Activated CD8-positive, alpha-beta memory T cell treated with anti-CD3 and anti-CD28 coated beads, Interleukin-2, amount 50 U/mL, for 4 hours (primary cell): ENCODE results near the gene VSTM1.
"Not testable (repeated sequence)": the region's sequence is repeated elsewhere in the genome, so short reads cannot be mapped to it uniquely, and the experiment has no call there.

ENCODE experiments used
- DNase-seq: peaks from one replicate; pipeline ENCODE4 v3.0.0-alpha.2; 2020

VSTM1 gene

GRCh38 chr19:54069470-54069869 lies 5.8 kb upstream of the VSTM1 start:
- DNase-seq, result no peak

DNA sequence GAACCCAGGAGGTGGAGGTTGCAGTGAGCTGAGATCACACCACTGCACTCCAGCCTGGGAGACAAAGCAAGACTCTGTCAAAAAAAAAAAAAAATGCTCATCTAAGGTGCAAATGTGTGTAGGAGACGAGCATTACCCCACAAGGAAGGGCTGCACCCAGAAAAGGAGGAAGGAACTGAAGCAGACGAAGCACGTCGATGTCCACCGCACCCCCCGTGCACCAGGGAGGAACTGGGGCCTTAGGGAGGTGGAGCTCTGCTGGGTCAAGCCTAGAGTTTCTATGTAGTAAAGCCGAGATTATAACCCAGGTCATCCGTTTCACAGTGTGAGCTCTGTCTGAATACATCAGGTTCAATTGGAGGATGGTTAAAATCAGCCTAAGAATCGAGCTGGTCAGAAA lies 1.1 kb downstream of the VSTM1 start:
- no peak for DNase-seq

DNA sequence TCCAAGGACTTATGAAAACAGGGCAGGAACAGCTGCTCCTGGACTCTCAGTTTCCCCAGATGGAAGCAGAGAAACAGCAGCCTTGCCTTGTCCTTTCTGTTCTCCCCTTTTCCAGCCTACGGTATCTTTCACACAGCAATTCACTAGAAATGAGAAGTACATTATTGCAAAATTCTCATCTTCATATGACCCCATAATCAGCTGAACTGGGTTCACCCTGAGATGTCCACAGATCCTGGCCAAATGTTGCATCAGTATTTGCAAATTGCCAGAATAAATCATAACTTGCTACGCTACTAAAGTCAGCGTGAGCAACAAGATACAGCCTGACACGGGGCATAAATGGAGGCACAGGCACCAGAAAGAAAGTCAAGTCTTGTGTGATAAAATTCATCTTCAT lies 16.1 kb downstream of the VSTM1 start:
- DNase-seq, result no peak

DNA sequence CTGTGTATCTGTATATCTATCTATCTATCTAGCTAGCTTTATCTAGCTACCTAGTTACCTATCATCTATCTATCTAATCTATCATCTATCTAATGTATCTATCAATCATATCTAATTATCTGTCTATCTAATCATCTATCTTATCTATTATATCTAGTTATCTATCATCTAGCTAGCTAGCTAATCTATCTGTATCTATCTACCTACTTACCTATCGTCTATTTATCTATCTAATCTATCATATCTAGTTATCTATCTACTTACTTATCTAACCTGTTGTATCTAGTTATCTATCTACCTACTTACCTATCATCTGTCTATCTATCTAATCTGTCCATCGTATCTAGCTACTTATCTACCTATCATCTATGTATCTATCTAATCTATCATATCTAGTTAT lies 17.9 kb downstream of the VSTM1 start:
- no peak for DNase-seq

DNA sequence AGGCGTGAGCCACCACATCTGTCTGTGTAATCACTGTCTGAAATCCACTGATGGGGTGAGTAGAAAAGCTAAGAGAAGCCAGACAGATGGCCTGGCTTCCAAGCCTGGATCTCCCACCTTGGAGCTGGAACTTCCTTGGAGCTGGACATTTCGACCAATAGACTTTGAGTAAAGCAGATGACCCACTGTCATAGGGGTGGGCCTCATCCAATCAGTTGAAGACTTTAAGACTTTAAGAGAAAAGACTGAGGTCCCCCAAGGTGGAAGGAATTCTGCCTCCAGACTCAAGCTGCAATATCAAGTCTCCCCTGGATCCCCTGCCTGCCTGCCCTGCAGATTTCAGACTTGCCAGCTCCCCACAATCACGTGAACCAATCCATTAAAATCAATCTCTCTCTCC lies 20.7 kb downstream of the VSTM1 start:
- no peak for DNase-seq

DNA sequence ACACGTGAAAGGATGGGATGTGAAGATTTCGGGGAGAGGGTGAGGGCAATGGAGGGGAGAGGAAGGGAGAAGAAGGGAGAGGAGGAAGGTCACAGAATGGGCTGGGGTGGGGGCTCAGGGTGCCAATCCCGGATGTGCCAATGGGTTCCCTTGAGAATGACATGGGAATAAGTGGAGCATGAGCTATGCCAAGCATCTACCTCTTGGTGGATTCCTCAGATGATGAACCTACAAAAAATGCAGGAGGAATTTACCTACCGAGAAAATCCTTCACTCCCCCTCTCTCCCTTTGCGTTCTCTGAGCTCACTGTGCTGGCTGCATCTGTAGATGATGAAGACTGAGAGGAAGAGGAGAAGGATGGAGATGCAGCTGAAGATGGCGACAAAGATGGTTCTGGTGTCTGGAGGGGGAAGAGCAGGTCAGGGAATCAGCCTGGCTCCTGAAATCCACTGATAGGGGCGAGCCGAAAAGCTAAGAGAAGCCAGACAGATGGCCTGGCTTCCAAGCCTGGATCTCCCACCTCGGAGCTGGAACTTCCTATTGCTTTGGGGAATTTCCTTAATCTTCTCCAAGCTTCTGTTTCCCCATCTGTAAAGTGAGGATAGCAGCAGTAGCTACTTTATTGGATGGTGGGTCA lies 21.6 kb downstream of the VSTM1 start:
- DNase-seq, result no peak

GRCh38 chr19:54040003-54040402 lies 23.7 kb downstream of the VSTM1 start:
- DNase-seq, result no peak

DNA sequence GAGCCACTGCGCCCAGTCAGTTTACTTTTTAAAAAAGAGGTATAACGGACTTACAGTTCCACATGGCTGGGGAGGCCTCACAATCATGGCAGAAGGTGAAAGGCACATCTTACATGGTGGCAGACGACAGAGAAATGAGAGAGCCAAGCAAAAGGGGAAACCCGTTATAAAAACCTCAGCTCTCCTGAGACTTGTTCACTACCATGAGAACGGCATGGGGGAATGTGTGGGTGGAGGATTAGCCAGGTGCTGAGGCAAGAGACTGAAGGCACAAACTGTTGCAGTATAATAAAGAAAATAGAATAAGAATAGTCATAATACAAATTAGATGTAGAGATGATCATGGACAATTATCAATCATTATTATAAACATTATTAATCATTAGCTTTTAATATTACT lies 27.2 kb downstream of the VSTM1 start:
- DNase-seq, result not testable (repeated sequence)

DNA sequence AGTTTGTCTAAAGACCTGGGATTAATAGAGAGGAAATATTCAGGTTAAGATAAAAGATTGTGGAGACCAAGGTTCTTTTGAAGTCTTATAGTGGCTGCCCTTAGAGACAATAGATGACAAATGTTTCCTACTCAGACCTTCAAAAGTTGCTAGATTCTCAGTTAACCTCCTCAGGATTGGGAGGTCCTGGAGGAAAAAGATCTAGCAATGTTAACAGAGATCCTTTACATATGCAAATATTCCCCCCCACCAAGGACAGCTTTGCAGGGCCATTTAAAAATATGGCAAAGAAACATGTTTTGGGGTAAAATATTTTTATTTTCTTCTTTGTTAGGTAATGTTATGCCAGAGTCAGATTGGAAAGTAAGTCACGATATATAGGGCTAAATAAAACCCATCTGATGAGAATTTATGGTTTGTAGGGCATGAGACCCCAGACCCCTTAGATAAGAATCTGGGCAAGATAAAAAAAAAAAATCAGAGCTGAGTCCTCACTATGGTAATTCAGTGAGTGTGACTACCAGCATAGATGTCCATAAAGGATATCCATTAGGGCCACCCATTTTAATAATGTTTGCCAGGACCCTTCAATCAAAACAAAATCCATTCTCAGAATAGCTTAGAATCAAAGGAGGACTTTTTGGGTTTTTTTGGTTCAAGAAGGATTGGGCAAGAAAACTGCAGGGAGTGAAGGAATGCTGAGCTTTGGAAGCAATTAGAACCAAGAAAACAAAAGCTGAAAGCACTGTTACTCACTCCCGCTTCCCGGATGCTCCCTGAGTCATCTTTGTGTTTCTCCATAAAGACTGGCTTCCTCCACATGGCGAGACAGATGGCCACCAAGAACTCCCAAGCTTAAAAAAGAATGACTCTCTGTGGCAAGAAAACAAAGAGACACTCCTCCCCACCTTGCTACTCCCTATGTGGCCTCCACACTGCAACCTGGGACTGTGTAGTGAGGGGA lies 28.2 kb downstream of the VSTM1 start:
- DNase-seq, result no peak

GRCh38 chr19:54030895-54031586 lies 32.7 kb downstream of the VSTM1 start:
- DNase-seq, result no peak

- peak; percentile 46 for DNase-seq
These were observed 33.7 kb downstream of the VSTM1 start for GRCh38 chr19:54029930-54030490.

DNA sequence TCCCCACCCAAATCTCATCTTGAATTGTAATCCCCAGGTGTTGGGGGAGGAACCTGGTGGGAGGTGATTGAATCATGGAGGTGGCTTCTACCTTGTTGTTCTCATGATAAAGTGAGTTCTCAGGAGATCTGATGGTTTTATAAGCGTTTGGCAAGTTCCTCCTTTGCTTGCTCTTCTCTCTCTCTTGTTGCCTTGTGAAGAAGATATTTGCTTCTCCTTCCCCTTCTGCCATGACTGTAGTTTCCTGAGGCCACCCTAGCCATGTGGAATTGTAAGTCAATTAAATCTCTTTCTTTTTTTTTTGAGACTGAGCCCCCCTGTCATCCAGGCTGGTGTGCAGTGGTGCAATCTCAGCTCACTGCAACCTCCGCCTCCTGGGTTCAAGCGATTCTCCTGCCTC lies 34.4 kb downstream of the VSTM1 start:
- no peak for DNase-seq

DNA sequence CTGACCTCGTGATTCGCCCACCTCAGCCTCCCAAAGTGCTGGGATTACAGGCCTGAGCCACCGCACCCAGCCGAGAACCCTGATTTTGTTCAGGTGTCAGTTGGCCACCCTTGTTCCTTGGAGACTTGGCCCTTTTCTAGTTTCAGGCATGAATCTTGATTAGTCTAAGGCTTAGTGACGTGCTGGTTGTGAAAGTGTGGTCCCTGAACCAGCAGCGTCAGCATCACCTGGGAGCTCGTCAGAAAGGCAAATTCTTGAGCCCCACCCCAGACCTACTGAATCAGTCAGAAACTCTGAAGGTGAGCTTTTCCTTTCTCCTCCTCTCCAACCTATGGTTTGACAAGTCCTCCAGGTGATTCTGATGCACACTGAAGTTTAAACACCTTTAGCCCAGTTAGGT lies 37.0 kb downstream of the VSTM1 start:
- DNase-seq, result no peak

- no peak for DNase-seq
These were observed 39.0 kb downstream of the VSTM1 start for GRCh38 chr19:54024660-54025059.

- no peak for DNase-seq
These were observed 40.5 kb downstream of the VSTM1 start for GRCh38 chr19:54023191-54023590.

DNA sequence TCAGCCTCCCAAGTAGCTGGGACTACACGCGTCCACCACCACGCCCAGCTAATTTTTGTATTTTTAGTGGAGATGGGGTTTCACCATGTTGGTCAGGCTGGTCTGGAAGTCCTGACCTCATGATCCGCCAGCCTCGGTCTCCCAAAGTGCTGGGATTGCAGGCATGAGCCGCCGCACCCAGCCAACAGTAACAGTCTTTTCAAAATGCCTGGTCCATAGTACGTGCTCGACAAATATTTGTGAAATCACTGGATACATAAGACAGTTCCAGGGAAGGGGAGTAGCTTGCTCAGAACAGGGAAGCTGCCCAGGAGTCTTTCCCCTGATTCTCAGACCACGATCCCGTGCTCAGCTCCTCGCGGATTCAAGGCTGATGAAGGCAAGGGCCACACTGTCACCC lies 41.8 kb downstream of the VSTM1 start:
- DNase-seq, result no peak

- no peak for DNase-seq
These were observed 42.3 kb downstream of the VSTM1 start for GRCh38 chr19:54021363-54021762.

DNA sequence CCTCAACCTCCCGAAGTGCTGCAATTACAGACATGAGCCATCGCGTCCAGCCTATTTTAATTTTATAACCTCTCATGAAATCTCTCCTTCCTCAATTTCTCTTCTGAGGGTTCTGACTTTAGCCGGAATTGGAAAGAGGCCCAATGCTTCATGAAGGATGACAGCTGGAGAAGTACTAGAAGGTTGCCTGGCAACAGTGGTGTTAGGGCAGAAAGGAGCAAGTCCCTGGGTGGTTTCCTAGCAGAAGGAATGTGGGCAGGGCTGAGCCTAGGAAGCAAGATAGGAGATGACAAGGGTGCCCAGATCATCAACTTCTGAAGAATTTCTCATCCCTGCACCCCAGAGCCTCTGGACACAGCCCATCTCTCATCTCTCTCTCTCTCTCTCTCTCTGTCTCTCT lies 46.4 kb downstream of the VSTM1 start:
- DNase-seq, result no peak

GRCh38 chr19:54014920-54015560 lies 48.7 kb downstream of the VSTM1 start:
- no peak for DNase-seq

DNA sequence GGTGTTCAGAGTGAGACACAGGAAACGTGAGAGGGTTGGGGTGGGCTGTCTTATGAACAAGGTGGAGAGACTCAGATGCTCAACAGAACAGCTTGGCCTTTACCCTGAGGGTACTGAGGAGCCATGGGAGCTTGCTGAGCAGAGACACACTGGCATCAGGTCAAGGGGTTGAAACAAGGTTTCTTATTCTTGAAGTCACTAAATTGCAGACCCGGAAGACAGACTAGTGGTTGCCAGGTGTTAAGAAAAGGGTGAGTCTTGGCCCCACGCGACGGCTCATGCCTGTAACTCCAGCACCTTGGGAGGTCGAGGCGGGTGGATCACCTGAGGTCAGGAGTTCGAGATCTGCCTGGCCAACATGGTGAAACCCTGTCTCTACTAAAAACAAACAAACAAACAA lies 49.8 kb downstream of the VSTM1 start:
- no peak for DNase-seq

GRCh38 chr19:54011507-54012211 lies 52.0 kb downstream of the VSTM1 start:
- no peak for DNase-seq

DNA sequence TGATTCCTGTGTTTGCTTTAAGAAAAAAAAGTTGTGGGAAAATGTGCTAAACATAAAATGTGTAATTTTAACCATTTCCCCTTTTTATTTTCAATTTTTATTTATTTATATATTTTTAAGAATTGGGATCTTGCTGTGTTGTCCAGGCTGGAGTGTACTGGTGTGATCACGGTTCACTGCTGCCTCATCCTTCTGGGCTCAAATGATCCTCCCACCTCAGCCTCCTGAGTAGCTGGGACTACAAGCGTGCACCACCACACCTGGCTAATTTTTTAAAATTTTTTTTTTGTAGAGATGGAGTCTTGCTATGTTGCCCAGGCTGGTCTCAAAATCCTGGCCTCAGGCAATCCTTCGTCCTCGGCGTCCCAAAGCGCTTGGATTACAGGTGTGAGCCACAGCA lies 53.2 kb downstream of the VSTM1 start:
- no peak for DNase-seq
